GM04503 (cell line): ENCODE measurements around the gene SLC25A47.
"Not testable (repeated sequence)": the region's sequence is repeated elsewhere in the genome, so short reads cannot be mapped to it uniquely, and the experiment has no call there.

Experiments
- DNase-seq: peaks from one replicate; pipeline ENCODE4 v3.0.0-alpha.2; 2012; ENCODE audit warnings: low read depth

SLC25A47 gene

DNA sequence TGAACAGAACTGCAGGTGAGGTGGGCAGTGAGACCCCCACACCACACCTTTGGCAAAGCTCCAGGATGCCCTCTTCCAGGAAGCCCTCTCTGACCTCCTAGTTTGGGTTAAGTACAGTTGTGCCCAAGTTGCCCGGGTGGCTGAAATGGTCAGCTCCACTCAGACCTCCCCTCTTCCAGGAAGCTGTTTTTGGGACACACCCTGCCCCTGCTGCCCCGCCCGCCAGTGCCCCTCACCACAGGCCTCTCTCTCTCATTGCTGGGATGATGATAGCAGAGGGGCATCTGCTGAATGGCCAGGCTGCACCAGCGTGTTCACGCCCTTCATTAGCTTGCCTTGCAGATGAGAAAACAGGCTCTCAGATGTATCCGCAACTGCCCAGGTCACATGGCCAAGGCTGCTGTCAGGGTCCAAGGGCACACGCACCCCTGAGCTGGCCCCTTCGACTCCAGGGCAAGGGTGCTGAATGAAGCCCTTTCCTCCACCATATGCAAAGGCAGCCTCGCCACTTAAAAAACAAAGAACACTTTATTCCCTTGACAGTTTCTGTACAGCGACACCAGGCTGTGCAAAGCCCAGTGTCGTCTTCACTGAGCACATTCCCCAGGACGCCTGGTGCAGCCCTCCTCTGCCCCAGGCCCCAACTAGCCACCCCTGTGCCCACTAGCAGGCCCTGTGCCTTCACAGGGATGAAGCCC, 32.4 kb upstream of the SLC25A47 start:
- DNase-seq = no peak

DNA sequence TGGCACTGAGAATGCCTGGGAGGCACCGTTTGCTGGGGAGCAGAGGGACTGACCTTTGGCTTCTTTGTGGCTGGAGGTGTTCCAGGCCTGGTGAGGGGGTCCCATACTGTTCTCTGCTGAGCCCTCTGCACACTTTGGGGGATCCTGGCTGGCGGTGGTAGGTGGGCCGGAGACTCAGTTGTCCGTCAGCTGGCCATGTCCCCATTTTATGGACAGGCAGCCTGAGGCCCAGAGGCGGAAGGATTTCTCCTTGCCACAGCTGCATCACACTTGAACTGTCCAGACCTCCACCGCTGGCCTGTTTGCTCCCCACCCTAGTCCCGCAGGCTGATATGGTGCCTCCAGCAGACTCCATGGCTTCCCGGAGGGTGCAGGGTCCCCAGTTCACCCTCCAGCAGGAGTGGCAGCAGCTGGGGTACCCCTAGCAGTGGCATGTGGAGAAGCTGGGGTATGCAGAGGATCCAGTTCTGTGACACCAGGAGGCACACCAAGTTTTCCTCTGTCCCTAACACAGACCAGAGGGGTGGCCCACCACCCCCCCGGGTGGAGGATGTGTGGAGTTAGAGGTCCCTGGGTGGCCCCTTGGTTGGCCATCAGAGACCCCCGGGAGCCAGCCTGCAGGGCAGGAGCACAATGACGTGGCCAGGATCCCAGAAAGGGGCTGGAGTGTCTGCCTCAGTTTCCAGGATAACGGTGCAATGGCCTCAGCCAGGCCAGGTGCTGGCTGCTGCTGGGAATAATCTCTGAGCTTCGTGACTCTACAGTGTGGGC, 31.6 kb upstream of the SLC25A47 start:
- no peak for DNase-seq

DNA sequence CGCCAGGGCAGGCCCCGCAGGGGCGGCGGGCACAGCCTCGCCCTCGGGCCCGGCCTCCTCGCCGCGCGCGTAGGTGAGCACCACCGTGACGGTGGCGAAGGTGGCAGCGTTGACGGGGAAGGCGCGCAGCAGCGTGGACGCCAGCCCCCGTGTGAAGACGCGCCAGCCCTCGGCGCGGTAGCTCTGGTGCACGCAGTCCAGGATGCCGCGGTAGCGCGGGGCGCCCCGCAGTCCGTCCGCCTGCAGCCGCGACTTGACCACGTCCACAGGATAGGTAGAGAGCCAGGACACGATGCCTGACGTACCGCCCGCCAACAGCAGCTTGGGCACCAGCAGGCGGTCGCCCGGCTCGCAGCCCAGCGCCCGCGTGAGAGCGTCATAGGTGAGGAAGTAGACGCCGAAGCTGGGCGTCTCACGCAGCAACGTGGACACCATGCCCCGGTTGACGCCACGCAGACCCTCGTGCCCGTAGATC, 30.8 kb upstream of the SLC25A47 start:
- DNase-seq = no peak

DNA sequence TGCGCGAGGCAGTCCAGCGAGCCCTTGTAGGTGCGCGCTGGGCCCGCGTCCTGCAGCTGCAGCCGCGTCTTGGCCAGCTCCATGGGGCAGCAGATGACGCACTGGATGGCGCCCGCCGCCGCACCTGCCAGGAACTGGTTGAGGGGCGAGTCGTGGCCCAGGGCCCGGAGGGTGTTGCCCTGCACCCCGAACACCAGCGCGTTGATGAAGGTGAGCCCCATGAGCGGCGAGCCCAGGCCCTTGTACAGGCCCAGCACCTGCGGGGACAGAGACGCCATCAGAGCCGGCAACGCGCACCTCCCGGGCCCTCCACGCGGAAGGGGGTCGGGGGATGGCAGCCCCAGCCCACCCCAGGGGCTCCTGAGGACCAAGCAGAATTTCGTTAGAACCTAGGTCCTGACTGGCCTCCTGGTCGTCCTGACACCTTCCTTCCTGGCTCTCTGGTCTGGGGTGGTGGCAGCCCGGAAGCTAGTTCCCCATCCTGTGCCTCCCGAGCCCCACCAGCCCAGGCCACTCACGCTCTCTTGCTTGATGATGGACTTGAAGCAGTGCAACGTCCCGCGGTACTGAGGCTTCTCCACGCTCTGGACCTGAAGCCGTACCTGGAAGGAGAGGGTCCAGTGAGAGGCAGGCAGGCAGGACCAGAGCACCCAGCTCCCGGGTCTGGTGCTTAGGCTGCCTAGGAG, 30.2 kb upstream of the SLC25A47 start:
- DNase-seq = no peak

DNA sequence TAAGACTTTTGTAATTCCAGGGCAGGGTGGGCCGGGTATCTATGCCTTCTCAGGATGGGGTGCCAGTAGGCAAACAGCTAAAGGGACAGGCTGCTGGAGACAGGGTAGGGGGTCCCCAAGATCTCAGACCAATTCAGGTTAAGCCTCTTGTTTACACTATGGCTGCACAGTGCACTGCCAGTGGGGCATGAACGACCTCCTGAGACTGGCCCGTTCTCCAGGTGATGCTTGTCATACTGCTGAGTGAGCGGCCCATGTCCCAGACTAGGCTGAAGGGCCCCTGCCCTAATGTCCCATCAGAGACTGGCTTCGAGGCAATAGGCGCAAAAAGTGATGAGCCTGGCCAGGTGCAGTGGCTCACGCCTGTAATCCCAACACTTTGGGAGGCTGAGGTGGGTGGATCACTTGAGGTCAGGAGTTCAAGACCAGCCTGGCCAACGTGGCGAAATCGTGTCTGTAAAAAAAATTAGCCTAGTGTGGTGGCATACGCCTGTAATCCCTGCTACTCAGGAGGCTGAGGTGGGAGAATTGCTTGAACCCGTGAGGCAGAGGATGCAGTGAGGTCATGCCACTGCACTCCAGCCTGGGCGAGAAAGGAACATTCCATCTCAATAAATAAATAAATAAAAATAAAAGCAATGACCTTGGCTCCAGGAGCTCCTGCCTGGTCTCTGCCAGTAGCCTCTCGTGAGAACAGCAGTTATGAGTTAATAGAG, 29.5 kb upstream of the SLC25A47 start:
- no peak for DNase-seq

DNA sequence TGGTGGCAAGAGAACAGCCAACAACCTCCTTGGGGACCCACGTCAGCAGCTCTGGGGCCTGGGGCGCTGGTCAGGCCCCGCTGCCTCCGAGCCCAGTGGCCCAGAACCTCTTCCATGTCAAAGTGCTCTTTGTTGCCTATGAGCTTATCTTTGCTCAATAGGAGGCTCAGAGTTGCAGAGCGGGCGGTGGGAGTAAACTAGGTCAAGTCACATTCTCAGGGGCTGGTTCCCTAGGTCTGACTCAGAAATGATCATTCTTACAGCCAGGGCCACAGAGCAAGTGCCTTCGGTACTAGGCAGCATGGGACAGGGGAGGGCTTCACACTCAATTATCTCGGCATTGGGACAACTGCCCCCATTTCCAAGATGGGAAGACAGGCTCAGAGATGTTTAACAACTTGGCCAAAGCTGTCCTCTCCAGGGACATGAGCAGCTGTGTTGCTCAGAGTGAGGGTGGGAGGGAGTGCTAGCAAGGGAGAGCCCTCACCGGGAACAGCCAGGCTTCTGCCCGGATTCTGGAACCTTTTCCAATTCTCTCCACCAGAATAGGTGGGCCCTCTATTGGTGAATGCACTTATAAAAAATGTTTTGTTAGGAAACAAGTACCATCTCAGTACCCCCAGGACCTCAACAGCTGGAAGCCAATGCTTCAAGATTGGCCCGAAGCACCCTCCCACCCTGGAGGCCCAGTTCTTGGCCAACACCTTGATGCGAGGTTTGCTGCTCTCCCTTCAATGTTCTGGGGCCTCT, 28.8 kb upstream of the SLC25A47 start:
- no peak for DNase-seq

DNA sequence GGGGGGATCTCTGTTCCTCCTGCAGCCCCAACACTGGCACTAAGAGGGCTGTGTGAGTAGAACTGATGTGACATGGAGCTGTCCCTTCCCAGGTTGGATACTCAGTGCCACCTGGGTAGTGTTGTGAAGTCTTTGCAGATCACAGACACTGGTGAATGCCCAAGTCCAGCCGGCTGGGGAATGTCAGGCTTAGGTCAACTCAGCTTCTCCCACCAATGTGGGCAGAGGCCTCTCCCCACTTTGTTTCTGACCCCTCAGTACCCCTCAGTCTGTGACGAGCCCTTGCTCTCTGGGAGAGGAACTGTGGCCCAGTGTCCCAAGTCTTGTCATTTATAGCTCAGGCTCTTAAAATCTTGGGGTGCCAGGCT, 28.2 kb upstream of the SLC25A47 start:
- DNase-seq = no peak

DNA sequence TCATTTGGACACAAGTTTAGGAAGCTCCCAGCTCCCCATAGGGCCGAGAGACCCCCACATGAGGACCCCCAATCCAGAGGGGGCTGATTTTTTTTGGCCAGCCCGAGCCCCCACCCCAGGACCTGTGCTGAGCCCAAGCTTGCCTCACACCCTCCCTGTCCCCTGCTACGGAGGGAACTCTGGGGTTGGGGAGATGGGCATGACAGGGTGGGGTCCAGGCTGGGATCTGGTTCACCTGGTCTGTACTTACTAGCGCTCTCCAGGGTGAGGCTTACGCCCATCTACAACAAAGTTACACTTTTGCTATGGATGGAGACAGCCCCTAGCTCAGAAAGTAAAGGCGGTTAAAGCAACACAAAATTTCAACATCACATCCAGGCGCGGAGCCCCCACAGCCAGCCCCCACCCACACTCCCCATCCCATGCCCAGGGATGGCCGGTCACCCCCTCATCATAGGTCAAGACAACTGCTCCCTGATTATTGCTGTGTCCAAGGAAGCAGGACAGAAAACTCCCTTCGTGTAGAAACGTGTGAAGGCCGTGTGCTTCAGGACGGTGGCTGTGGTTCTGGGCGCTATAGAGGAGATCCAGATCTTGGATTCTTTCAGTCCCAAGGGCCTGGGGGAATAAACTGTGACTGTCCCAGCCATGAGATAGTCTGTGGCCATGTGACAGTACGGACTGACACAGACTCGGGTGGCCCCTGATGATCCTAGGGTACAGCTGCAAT, 27.6 kb upstream of the SLC25A47 start:
- no peak for DNase-seq

DNA sequence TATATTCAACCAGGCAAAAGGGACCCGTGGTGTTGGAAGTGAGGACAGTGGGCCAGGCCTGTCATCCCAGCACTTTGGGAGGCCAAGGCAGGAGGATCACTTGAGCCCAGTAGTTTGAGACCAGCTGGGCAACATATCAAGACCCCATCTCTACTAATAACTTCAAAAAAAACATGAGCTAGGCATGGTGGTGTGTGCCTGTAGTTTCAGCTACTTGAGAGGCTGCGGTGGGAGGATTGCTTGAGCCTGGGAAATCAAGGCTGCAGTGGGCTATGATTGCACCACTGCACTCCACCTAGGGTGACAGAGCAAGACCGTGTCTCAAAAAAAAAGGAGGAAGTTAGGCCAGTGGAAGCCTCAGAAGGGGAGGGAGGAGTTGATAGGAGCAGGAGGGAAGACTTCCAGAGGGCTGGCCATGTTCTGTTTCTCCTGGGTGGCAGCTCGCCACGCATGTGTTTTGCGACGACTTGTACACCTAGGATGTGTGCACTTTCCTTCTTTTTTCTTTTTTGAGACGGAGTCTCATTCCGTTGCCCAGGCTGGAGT, 27.0 kb upstream of the SLC25A47 start:
- no peak for DNase-seq

DNA sequence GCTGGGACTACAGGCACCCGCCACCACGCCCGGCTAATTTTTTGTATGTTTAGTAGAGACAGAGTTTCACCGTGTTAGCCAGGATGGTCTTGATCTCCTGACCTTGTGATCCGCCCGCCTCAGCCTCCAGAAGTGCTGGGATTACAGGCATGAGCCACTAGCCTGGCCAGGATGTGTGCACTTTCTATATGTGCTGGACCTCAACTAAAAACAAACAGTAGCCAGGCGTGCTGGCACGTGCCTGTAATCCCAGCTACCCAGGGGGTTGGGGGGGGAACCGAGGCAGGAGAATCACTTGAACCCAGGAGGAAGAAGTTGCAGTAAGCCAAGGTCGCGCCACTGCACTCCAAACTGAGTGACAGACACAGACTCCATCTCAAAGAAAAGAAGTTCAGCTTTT, 26.4 kb upstream of the SLC25A47 start:
- not testable (repeated sequence) for DNase-seq

DNA sequence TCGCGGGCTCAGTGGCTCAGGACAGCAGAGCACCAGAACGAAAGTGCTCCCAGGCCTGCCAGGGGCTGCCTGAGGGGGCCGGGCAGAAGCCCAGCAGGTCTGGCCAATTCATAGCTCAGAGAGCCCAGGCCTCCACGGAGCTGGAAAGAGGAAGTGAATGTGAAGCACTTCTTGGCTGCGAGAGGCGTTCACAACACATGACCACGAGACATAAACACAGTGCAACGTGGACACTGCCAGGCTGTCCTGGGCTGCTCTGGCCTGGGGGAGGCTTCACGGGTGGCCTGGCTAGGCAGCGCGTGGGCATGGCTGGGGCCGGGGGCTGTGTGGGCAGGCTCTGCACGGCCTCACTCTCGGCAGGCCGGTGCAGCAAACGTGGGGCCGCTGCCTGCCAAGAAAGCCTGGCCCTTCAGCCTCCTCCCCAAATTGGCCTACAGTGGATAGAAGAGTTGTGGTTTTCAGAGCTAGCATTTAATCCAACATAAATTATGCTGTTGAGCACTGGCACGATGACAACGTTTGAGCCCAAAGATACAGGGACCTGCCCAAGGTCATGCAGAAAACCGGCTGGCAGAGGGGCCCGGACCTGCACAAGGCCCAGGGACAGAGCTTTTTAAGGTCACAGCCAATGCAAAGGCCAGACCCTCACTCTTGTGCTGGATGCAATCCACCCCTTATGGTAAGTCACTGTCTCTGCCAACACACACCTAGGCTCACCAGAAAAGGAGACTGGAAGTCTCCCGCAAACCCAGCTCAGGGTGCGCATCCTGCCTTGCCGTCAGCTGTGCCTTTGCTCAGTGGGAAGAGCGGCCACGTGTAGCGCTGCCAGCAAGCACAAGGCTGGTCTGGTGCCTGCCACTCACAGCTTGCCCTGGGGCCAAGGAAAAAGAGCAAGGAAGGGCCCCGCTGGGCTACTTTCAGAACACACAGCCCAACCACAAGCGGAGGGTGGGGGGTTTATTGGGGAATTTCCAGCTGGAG, 25.5 kb upstream of the SLC25A47 start:
- peak; percentile 30 for DNase-seq

DNA sequence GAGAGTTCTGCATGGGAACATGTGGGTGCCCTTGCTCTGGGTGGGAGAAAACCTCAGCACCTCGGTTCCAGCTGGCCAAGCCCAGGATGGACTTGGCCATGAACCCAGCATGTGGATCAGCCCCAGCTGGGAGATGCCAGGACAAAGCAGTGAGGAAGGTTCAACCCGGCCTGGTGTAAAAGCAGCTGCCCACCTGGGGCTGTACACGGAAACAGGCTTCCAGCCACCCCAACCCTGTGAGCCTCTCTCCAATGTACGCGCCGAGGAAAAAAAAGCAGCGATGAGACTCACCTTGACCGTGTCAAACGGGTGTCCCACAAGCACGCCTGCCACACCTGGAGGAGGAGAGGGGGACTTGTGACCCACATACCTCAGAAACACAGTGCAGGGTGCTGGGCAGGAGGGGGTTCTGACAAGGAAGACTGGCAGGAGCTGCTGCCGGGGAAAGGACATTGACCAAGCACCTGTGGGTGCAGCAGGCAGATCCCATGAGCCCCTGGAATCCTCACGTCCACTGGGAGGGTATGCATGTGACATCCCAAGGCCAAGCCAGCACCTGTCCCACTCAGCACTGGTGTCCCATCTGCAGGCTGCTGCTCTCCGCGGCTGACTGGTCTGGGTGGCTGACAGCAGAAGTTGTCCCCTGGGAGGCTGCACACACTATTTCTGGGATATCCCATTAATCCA, 24.4 kb upstream of the SLC25A47 start:
- DNase-seq = no peak

DNA sequence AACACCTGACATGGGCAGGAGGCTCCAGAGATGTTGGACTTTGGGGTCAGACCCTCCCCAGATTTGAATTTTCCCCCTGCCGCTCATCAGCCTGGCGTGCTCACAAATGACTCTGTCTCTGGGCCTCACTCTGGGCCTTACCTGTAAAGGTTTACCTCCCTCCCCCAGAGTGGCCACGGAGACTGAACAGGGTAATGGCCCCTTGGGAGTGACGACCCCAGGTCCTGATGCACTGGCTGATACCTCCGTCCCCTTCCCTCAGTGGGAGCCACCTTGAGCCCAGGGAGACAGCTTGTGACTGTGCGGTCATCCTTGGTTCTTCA, 23.9 kb upstream of the SLC25A47 start:
- DNase-seq = no peak

DNA sequence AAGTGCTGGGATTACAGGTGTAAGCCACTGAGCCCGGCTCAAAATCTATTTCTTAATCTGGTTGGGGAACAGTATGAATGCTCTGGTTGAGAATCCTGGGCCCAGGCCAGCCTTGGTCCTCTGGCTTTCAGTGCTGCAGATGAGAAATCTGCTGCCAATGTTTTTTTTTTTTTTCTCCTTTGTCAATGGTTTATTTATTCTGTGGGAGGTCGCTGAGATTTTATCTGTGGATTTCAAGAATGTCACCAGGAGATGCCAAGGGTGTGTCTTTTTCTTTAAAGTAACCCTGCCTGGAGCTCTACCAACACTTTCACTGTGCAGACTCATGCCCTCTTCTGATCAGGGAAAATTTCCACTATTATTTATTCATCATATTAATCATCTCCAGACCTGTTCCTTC, 20.5 kb upstream of the SLC25A47 start:
- no peak for DNase-seq

DNA sequence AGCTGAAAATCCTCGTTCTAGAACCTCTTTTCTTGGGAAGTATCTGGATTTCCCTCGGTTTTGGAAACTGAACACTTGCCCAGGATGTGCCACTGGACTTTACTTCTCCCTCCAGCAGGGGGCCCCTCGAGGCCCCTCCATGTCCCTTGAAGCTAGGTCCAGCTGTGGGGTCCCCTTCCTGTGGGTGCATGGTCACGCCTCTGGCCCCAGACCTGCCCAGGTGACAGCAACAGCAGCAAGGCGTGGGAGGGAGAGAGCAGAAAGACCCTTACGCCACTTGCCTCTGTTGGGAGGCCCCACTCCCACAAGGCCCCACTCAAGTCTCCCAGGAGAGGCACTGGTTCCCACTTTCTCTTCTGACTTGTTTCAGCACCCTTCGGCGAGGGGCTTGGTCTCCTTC, 20.0 kb upstream of the SLC25A47 start:
- DNase-seq = no peak

DNA sequence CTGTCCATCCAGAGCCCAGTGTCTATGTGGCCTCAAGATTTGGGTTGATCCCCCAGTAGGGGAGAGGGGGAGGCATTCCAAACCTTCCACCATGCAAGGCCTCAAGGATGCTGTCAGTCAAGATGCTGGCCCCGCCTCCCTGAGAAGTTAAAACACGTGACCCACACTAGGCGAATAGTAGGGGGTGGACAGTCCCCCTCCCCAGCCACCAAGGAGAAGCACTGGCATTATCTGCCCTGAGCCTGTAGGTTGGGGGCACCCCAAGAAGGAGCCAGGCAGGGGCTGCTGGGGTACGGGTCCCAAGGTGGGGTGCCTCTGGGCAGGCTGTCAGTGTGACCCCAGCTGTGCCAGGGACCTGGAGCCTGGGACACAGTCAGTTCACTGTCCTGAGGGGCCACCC, 19.2 kb upstream of the SLC25A47 start:
- no peak for DNase-seq

DNA sequence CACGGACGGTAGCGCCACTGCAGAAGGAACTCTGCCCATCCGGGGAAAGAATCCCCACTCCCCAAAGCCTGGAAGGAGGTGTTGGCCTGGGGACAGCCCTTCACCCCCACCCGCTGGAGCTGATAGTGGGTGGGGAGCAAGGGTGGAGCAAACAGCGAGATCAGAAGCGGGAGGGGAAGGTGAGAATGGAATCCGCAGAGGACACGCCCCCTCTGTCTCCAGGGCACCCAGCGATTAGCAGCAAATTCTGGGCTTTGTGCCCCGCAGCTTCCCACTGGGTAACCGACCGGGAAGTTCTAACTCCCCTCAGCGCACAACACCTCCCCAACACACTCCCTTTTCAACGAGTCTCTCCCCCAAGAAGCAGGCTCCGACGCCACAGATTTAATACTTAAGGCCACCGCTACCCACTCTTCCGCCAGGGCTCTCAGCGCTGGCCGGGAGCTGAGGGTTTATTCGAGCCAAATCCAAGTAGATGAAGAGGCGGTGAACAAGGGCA, 18.3 kb upstream of the SLC25A47 start:
- DNase-seq = no peak

DNA sequence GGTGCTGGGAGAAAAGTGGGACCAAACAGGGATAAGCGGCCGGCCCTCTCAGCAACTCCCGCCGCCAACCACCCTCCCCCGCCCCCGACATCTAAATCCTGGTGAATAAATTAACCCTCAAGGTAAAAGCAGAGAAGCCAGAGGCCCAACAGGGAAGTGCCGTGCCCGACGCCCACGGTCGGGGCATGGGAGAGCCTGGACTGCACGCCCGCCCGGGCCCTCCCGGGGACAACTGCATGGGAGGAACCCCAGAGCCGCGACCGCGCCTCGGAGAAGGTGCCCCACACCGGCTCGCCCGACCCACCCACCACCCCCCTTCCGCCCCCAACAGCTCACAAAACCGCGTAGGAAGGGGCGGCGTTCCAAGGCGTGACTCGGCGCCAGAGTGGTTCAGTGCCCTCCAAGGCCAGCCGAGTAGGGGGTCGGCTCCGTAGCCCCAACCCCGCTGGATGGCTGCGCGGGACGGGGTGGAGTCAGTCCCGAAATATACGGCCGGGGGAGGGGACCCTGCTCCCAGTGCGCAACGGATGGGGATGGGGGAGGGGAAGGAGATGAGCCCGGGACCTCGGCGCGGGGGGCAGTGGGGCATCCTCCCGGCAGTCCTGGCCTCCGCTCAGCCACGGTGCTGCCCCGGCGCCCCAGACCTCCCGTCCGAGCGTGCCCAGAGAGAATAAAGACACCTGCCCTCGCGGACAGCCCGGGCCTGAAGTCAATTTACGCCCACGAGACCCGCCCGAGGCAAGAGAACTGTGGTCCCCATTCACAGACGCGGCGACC, 17.6 kb upstream of the SLC25A47 start:
- DNase-seq = no peak
